GM12892 (cell line): ENCODE data around the gene ADPRHL1.

ENCODE experiments used
- POLR2A ChIP-seq: IDR thresholded peaks from 2 replicates; pipeline ENCODE4 v1.6.1; 2011; ENCODE audit warnings: low read depth, low read length, control low read depth
- POLR2AphosphoS5 ChIP-seq: IDR thresholded peaks from 2 replicates; pipeline ENCODE4 v1.6.1; 2011; ENCODE audit warnings: low read depth, low read length, control low read depth
- TAF1 ChIP-seq: IDR thresholded peaks from 2 replicates; pipeline ENCODE4 v1.6.1; 2011; ENCODE audit warnings: low read depth, mild to moderate bottlenecking, control low read depth, low read length, borderline replicate concordance

GRCh38 chr13:113428469-113428865, 24.8 kb downstream of the ADPRHL1 start:
- no peak for TF ChIP-seq POLR2A
- no peak for TF ChIP-seq POLR2AphosphoS5
- no peak for TF ChIP-seq TAF1
